ENCODE results near the gene CCL17. TPM values are rescaled to one million over a fixed set of nuclear protein-coding genes. Genes with fewer than 3 reads are reported as not detected.

CCL17 gene
- total and polyA plus RNA-seq, 10 of the 15 experiments (the other 5 are each of a cell fraction or from before 2014, with no cell fraction given) = 1.2 to 84.9 (median 34.2) TPM

- TF ChIP-seq POLR2A (IDR thresholded peaks at IDR 0.05; ENCODE audit: low read depth, low read length) (no peak), IRF4 (IDR thresholded peaks at IDR 0.05; ENCODE audit: low read depth, low read length) (0 out of 2 replicates have a peak, but pooled peaks have one; percentile 56), E4F1 (IDR thresholded peaks at IDR 0.05; ENCODE audit: borderline replicate concordance, partially characterized antibody) (no peak), SIX5 (IDR thresholded peaks at IDR 0.05; ENCODE audit: low read depth, low read length, severe bottlenecking) (no peak), CHD4 (IDR thresholded peaks at IDR 0.05) (no peak), ZBTB40 (IDR thresholded peaks at IDR 0.05; ENCODE audit: borderline replicate concordance) (no peak), NRF1 (conservative IDR thresholded peaks at IDR 0.05; ENCODE audit: low read depth, low read length) (no peak), TCF3 (IDR thresholded peaks at IDR 0.05; ENCODE audit: borderline replicate concordance, insufficient read depth, low read depth, low read length) (0 out of 2 replicates have a peak, but pooled peaks have one; percentile 42), REST (IDR thresholded peaks at IDR 0.05; ENCODE audit: low read depth, low read length) (0 out of 2 replicates have a peak, but pooled peaks have one; percentile 18), TBL1XR1 (IDR thresholded peaks at IDR 0.05; ENCODE audit: low read depth, low read length) (peak; percentile 53; the same call in 1 of the 2 replicates)
- TF ChIP-seq, protein P1, sequence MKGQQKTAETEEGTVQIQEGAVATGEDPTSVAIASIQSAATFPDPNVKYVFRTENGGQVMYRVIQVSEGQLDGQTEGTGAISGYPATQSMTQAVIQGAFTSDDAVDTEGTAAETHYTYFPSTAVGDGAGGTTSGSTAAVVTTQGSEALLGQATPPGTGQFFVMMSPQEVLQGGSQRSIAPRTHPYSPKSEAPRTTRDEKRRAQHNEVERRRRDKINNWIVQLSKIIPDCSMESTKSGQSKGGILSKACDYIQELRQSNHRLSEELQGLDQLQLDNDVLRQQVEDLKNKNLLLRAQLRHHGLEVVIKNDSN (IDR thresholded peaks at IDR 0.05; ENCODE audit: borderline replicate concordance, extremely low read length, insufficient read depth, low read depth, low read length) = no peak
- TF ChIP-seq, protein P2, sequence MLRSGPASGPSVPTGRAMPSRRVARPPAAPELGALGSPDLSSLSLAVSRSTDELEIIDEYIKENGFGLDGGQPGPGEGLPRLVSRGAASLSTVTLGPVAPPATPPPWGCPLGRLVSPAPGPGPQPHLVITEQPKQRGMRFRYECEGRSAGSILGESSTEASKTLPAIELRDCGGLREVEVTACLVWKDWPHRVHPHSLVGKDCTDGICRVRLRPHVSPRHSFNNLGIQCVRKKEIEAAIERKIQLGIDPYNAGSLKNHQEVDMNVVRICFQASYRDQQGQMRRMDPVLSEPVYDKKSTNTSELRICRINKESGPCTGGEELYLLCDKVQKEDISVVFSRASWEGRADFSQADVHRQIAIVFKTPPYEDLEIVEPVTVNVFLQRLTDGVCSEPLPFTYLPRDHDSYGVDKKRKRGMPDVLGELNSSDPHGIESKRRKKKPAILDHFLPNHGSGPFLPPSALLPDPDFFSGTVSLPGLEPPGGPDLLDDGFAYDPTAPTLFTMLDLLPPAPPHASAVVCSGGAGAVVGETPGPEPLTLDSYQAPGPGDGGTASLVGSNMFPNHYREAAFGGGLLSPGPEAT (IDR thresholded peaks at IDR 0.05; ENCODE audit: low read depth) = peak; percentile 85
These were observed 27.3 kb upstream of the CCL17 start (continued) for GRCh38 chr16:57377080-57377841.
